PC-9 (cell line): ENCODE data around the gene HMX1. TPM values are rescaled to one million over a fixed set of nuclear protein-coding genes. Genes with fewer than 3 reads are reported as not detected.

Experiments used
- BruUV-seq: library from RNA; stranded (reverse); fragments of 400-500 nt; replicated peaks from 2 replicates; lab custom pipeline; 2021; lab: Mats Ljungman, UMichigan
- CTCF ChIA-PET: fragments of 300-600 bp; sonication (Branson Sonifier 250); formaldehyde crosslinking; loops from one replicate; lab custom pipeline; 2022; ENCODE audit warnings: antibody characterized with exemption; lab: Charles Lee
- POLR2A ChIA-PET: fragments of 300-600 bp; sonication (Branson Sonifier 250); formaldehyde crosslinking; loops from one replicate; lab custom pipeline; 2022; ENCODE audit warnings: antibody characterized with exemption; ENCODE audit not compliant: unreplicated experiment; lab: Charles Lee
- DNase-seq, 2 experiments: peaks; one replicate each; pipeline versions ENCODE4 v3.0.0 to v3.0.0-alpha.2; 2015 to 2022; ENCODE audit warnings: mixed read lengths in 1 of 2
- H2AFZ ChIP-seq: fragments of 200-600 bp; sonication (generic); 2 replicates; pipeline ENCODE4 v1.8.1; 2017; ENCODE audit warnings: antibody characterized with exemption
- H3F3A ChIP-seq: fragments of 200-600 bp; sonication (generic); 2 replicates; pipeline ENCODE4 v1.8.1; 2017; ENCODE audit warnings: antibody characterized with exemption, mild to moderate bottlenecking, low read depth; ENCODE audit not compliant: insufficient read depth
- H3K27ac ChIP-seq: fragments of 200-600 bp; sonication (generic); 2 replicates; pipeline ENCODE4 v1.6.1; 2016; ENCODE audit warnings: mixed run types
- H3K27me3 ChIP-seq: fragments of 200-600 bp; sonication (generic); 2 replicates; pipeline ENCODE4 v1.6.1; 2016; ENCODE audit warnings: low read depth, mixed run types; ENCODE audit not compliant: insufficient read depth
- H3K36me3 ChIP-seq: fragments of 200-600 bp; sonication (generic); 2 replicates; pipeline ENCODE4 v1.6.1; 2016; ENCODE audit warnings: low read depth, mixed run types
- H3K4me1 ChIP-seq: fragments of 200-600 bp; sonication (generic); replicated peaks from 2 replicates; pipeline ENCODE4 v1.6.1; 2016; ENCODE audit warnings: mixed run types; ENCODE audit not compliant: insufficient read depth
- H3K4me2 ChIP-seq: fragments of 200-600 bp; sonication (generic); 2 replicates; pipeline ENCODE4 v1.6.1; 2017; ENCODE audit warnings: mixed run types
- H3K4me3 ChIP-seq: fragments of 200-600 bp; sonication (generic); 2 replicates; pipeline ENCODE4 v1.6.1; 2016; ENCODE audit warnings: mixed run types
- H3K79me2 ChIP-seq: fragments of 200-600 bp; sonication (generic); 2 replicates; pipeline ENCODE4 v1.6.1; 2017; ENCODE audit warnings: low read depth, mixed run types
- H3K9me2 ChIP-seq: fragments of 200-600 bp; sonication (generic); 2 replicates; pipeline ENCODE4 v1.8.1; 2017; ENCODE audit warnings: mild to moderate bottlenecking; ENCODE audit not compliant: insufficient read depth
- H3K9me3 ChIP-seq: fragments of 200-600 bp; sonication (generic); 2 replicates; pipeline ENCODE4 v1.8.1; 2016; ENCODE audit warnings: low read depth; ENCODE audit not compliant: insufficient read depth
- H4K20me1 ChIP-seq: fragments of 200-600 bp; sonication (generic); 2 replicates; pipeline ENCODE4 v1.8.1; 2017; ENCODE audit not compliant: insufficient read depth
- EZH2 ChIP-seq: fragments of 200-600 bp; sonication (generic); IDR thresholded peaks from 2 replicates; pipeline ENCODE4 v1.8.0; 2017; ENCODE audit warnings: antibody characterized with exemption, low read depth
- intact Hi-C: fragments of 100-400 bp; cut with micrococcal nuclease; formaldehyde crosslinking; loops from one replicate; pipeline ENCODE4 v1.10.0; 2022; ENCODE audit not compliant: unreplicated experiment
- total RNA-seq: library from RNA; stranded (reverse); gene quantifications from 2 replicates; pipeline ENCODE4 v1.2.3, GENCODE V29; 2021
- TF ChIP-seq, protein P1 (sequence below): fragments of 200-600 bp; sonication (generic); conservative IDR thresholded peaks from 2 replicates; pipeline ENCODE4 v1.6.1; 2017; ENCODE audit warnings: mixed run types, antibody characterized with exemption, mild to moderate bottlenecking, moderate library complexity

HMX1 gene
- total RNA-seq, 1 experiment from 2014 or later, result not detected

DNA sequence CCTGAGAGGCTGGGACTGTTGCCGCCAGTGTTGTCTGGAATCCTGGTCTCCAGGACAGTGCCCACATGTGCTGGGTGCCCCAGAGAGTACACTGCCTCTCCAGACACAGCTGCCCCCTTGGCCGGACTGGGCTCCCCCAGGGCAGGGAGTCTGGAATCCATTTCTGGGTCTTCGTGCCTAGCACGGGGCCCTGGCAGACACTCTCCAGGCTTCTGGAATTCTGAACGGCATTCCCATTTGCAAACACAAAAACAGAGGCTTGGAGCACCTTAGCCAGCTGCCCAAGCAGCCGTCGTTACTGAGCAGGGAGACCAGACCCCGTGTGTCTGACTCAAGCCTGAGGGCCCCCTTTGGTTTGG is 20.8 kb downstream of the HMX1 start:
- Histone ChIP-seq H2AFZ (no peak overlapping the region), H3K36me3 (no peaks in the 10 kb centered on the region), H3K4me1 (no peaks in the 10 kb centered on the region), H3K4me3 (no peak overlapping the region), H4K20me1 (no peaks in the 10 kb centered on the region), H3K79me2 (no peaks in the 10 kb centered on the region), H3K4me2 (no peak overlapping the region), H3F3A (no peaks in the 10 kb centered on the region), H3K9me3 (no peaks in the 10 kb centered on the region), H3K27ac (no peak overlapping the region), H3K27me3 (peaks cover 85% of the 10 kb centered on the region), H3K9me2 (no peaks in the 10 kb centered on the region)
- TF ChIP-seq, protein P1, sequence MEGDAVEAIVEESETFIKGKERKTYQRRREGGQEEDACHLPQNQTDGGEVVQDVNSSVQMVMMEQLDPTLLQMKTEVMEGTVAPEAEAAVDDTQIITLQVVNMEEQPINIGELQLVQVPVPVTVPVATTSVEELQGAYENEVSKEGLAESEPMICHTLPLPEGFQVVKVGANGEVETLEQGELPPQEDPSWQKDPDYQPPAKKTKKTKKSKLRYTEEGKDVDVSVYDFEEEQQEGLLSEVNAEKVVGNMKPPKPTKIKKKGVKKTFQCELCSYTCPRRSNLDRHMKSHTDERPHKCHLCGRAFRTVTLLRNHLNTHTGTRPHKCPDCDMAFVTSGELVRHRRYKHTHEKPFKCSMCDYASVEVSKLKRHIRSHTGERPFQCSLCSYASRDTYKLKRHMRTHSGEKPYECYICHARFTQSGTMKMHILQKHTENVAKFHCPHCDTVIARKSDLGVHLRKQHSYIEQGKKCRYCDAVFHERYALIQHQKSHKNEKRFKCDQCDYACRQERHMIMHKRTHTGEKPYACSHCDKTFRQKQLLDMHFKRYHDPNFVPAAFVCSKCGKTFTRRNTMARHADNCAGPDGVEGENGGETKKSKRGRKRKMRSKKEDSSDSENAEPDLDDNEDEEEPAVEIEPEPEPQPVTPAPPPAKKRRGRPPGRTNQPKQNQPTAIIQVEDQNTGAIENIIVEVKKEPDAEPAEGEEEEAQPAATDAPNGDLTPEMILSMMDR, result no peak
- TF ChIP-seq EZH2, result no peak
- POLR2A ChIA-PET, result no interaction called here
- intact Hi-C loops, result no loop called here
- no peak for DNase-seq
- BruUV-seq, result no TSS peak
- CTCF ChIA-PET, result no interaction called here

DNA sequence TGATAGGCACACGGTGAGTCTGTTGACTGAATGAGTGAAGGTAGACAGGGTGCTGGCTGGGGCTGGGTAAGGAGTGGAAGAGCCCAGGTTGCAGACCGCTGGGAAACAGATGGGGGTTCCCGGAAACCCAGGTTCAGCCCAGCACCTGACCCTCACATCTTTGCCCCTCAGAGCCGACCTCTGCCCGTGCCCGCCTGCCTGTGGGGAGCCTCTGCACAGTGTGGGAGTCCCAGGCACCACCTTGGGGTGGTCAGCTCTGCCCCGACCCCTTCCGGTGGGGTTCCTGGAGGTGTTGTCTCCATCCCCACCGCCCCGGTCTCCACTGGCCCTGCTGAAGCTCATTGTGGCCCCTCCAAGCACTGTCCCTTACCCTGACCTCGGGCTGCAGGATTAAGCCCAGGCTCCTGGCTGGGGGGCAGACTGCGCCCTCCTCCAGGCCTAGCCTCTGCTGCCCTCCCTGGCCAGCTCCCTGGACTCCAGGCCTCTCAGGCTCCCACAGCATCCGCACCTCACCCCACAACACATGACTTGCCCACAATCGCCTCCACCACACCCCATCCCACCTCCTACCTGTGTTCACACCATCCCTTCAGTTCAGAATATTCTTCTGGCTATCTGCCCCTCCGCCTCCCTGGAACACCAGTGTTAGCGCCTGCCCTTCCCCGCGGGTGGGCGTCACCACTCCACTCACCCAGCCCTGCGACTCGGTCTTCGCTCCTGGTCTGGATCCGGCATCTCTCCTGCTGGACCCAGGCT is 21.4 kb downstream of the HMX1 start:
- H3K79me2 ChIP-seq, result no peaks in the 10 kb centered on the region
- no peak overlapping the region for H3K4me2 ChIP-seq
- H3K9me2 ChIP-seq, result no peaks in the 10 kb centered on the region
- no peak for TF ChIP-seq EZH2
- TF ChIP-seq, protein P1, result no peak
- intact Hi-C loops, result no loop called here
- ChIA-PET POLR2A (no interaction called here), CTCF (no interaction called here)
- H3K9me3 ChIP-seq, result no peaks in the 10 kb centered on the region
- no peak overlapping the region for H3K27ac ChIP-seq
- H3K4me1 ChIP-seq, result no peaks in the 10 kb centered on the region
- no peaks in the 10 kb centered on the region for H4K20me1 ChIP-seq
- BruUV-seq, result no TSS peak
- H3K27me3 ChIP-seq, result peaks cover 79% of the 10 kb centered on the region
- no peak overlapping the region for H2AFZ ChIP-seq
- H3K4me3 ChIP-seq, result no peak overlapping the region
- no peaks in the 10 kb centered on the region for H3F3A ChIP-seq
- DNase-seq, result no peak
- no peaks in the 10 kb centered on the region for H3K36me3 ChIP-seq

DNA sequence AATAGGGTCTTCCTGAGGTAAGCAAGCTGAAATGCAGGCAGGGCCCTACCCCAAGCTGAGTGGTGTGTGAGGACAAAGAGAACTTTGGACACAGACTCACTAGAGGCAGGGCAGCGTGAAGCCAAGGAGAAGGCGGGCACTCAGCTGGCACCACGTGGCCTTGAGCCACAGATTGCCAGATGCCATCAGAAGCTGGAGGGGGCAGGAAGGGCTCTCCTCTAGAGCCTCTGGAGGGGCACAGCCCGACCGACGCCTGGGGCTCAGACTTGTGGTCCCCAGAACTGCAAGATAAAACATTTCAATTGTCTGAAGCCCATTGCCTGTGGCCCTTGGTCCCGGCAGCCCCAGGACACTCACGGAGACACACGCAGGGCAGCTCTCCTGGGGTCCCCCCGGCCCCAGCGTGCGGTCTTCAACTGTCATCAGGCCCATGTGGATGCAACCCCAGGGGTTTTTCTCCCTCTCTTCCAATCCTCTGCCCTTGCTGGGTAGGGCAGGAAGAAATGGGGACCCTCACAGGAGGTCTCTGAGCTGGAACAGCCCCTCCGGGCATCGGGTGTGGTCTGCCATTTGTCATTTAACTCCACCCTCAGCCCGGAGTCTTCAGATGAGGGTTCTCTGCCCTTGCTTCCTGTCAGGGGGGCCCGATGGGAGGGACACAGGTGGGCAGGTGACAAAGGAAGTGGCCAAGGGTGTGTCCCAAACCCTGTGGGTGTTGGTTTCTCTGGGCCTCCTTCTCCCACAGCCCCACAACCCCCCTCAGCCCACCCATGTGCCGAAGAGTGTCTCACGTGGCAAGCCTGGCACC is 22.2 kb downstream of the HMX1 start:
- ChIA-PET POLR2A (no interaction called here), CTCF (no interaction called here)
- Histone ChIP-seq H3K27me3 (peaks cover 71% of the 10 kb centered on the region), H3K4me2 (no peak overlapping the region), H3K27ac (no peak overlapping the region), H3F3A (no peaks in the 10 kb centered on the region), H3K4me1 (no peaks in the 10 kb centered on the region), H2AFZ (no peak overlapping the region), H3K36me3 (no peaks in the 10 kb centered on the region), H4K20me1 (no peaks in the 10 kb centered on the region), H3K9me2 (no peaks in the 10 kb centered on the region), H3K9me3 (no peaks in the 10 kb centered on the region), H3K79me2 (no peaks in the 10 kb centered on the region), H3K4me3 (no peak overlapping the region)
- TF ChIP-seq EZH2, result no peak
- TF ChIP-seq, protein P1, result no peak
- DNase-seq, result no peak
- intact Hi-C loops, result no loop called here
- no TSS peak for BruUV-seq
